Activated naive CD8-positive, alpha-beta T cell treated with anti-CD3 and anti-CD28 coated beads, Interleukin-2, amount 50 U/mL, for 24 hours (primary cell): ENCODE measurements around the gene ZNF746.

Source experiments
- ATAC-seq: fragments of 150-1000 bp; cut with Tn5 transposase; one replicate; pipeline ENCODE4 v1.10.0; 2021
- DNase-seq: peaks from one replicate; pipeline ENCODE4 v3.0.0; 2021
- H3K27ac Mint-ChIP-seq: one replicate; pipeline ENCODE4 v1.8.0; 2021; ENCODE audit warnings: mild to moderate bottlenecking, mixed read lengths
- H3K27me3 Mint-ChIP-seq: one replicate; pipeline ENCODE4 v1.8.0; 2021; ENCODE audit warnings: mixed read lengths
- H3K36me3 Mint-ChIP-seq: one replicate; pipeline ENCODE4 v1.8.0; 2021; ENCODE audit warnings: low read depth, mixed read lengths
- H3K4me1 Mint-ChIP-seq: one replicate; pipeline ENCODE4 v1.8.0; 2021; ENCODE audit warnings: mixed read lengths
- H3K4me3 Mint-ChIP-seq: one replicate; pipeline ENCODE4 v1.8.0; 2021; ENCODE audit warnings: mild to moderate bottlenecking, moderate library complexity, mixed read lengths
- H3K9me3 Mint-ChIP-seq: one replicate; pipeline ENCODE4 v1.8.0; 2021; ENCODE audit warnings: mixed read lengths

ZNF746 gene

DNA sequence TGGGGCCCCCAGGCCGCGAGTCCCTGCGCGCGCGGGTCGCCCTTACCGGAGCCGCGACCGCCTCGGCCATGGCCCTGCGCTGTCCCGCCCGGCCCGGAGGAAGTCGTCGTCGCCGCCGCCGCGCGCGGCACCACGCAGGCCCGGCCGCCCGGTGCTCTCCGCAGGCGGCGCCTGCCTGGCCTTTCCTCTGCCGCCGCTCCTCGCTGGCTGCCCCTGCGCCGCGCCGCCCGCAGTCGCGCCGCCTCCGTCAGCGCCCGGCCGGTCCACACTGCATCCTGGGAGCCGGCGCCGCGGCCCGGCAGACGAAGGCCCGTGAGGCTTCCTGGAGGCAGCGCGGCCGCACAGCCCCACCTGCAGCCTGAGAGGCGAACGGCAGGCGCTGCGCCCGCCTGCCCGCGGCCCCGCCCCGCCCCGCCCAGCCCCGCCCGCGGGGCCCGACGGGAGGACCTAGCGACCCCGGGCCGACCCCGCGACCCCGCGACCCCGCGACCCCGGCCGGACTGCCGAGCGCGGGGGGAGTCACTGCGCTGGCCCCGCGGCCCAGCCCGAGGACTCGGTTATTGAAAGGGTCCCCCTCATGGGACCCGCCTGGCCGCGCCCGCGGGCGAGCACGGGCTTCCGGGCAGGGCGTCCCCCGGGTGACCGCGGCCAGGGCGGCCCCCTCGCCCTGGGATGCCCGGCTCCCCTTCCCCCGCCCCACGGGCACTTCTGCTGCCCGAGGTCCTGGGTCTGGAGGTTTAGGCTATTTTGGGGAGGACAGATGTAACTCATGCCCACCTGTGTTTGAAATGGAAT is at the start of gene ZNF746:
Gene ZNF746, minus strand, starts transcription at position 343 of the 795 bp plus-strand sequence. Its CDS starts 273 bp downstream, at position 70.
- peak; percentile 95 for ATAC-seq
- H3K36me3 Mint-ChIP-seq = peaks cover 8% of the 10 kb centered on the region
- peak within 1 kb of the TSS; percentile 93 for H3K4me3 Mint-ChIP-seq
- H3K4me1 Mint-ChIP-seq = peaks cover 35% of the 10 kb centered on the region
- peak within 1 kb of the TSS; percentile 92 for H3K27ac Mint-ChIP-seq
- peak; percentile 84 for DNase-seq
- no peaks in the 10 kb centered on the region for H3K27me3 Mint-ChIP-seq
- no peaks in the 10 kb centered on the region for H3K9me3 Mint-ChIP-seq

DNA sequence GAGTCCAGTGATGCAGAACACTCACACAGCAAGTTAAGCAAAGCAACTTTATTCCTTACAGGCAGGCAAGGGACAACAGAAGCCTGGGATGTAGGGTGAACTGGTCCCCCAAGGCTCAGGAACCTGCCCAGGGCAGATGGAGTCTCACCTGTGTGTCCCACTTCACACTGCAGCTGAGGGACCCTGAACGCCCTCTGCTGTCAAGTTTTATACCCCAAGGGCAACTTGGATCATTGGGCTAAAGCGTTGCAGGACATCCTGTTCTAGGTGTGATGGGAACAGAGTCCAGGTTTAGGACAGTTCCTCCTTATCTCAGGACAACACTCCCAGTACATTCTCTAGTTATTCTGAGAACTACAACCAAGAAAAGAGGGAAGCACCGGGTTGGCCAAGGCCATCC is 49.5 kb upstream of the ZNF746 start:
- Mint-ChIP-seq H3K27ac (no peak overlapping the region), H3K4me3 (no peak overlapping the region), H3K36me3 (peaks cover 32% of the 10 kb centered on the region), H3K4me1 (peaks cover 5% of the 10 kb centered on the region), H3K9me3 (no peaks in the 10 kb centered on the region), H3K27me3 (no peaks in the 10 kb centered on the region)
- no peak for DNase-seq
- ATAC-seq = no peak

DNA sequence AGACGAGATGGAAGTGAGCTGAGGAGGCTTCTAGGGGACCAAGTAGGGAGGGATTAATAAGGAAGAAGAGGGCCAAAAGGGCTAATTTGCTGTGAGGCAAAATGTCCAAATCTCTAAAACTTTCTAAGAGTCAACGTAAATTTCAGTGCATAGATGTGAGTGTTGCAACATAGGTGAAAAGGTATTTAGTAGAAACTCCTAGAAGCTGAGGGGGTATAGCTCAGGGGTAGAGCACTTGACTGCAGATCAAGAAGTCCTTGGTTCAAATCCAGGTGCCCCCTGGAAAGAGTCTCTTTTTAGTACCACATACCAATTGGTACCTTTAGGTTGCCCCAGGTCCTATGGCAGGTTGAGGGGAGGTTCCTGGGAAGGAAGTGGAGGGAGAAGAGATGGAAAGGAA is 48.7 kb upstream of the ZNF746 start:
- H3K36me3 Mint-ChIP-seq = peaks cover 31% of the 10 kb centered on the region
- peaks cover 5% of the 10 kb centered on the region for H3K4me1 Mint-ChIP-seq
- H3K27me3 Mint-ChIP-seq = no peaks in the 10 kb centered on the region
- DNase-seq (no peak), ATAC-seq (no peak)
- H3K27ac Mint-ChIP-seq = no peak overlapping the region
- no peaks in the 10 kb centered on the region for H3K9me3 Mint-ChIP-seq
- H3K4me3 Mint-ChIP-seq = no peak overlapping the region

DNA sequence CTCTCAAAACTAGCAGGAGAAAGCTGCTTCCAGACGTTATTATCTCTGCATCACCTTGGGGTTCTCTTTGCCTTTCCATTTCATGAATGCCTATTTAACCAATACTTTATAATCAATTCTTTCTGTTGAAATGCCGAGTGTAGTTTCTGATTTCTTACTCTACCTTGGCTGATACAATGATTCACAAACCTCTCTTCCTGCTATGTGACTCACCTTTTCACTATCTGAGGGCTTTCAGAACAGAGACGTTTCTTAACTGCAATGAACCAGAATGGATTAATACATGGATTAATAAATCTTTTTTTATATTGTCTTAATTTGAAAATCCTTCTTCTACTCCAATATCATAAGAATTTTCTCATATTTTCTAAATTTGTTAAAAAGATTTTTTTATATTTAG is 46.4 kb upstream of the ZNF746 start:
- Mint-ChIP-seq H3K27me3 (no peaks in the 10 kb centered on the region), H3K4me3 (no peak overlapping the region), H3K9me3 (peaks cover 4% of the 10 kb centered on the region), H3K36me3 (peaks cover 33% of the 10 kb centered on the region), H3K4me1 (peaks cover 5% of the 10 kb centered on the region), H3K27ac (no peak overlapping the region)
- no peak for ATAC-seq
- no peak for DNase-seq

- H3K9me3 Mint-ChIP-seq = peaks cover 25% of the 10 kb centered on the region
- H3K4me1 Mint-ChIP-seq = peaks cover 6% of the 10 kb centered on the region
- no peak overlapping the region for H3K27ac Mint-ChIP-seq
- peaks cover 21% of the 10 kb centered on the region for H3K36me3 Mint-ChIP-seq
- ATAC-seq = no peak
- DNase-seq = no peak
- no peak overlapping the region for H3K4me3 Mint-ChIP-seq
- H3K27me3 Mint-ChIP-seq = peaks cover 2% of the 10 kb centered on the region
Observed at GRCh38 chr7:149532654-149533053, 35.0 kb upstream of the ZNF746 start.

DNA sequence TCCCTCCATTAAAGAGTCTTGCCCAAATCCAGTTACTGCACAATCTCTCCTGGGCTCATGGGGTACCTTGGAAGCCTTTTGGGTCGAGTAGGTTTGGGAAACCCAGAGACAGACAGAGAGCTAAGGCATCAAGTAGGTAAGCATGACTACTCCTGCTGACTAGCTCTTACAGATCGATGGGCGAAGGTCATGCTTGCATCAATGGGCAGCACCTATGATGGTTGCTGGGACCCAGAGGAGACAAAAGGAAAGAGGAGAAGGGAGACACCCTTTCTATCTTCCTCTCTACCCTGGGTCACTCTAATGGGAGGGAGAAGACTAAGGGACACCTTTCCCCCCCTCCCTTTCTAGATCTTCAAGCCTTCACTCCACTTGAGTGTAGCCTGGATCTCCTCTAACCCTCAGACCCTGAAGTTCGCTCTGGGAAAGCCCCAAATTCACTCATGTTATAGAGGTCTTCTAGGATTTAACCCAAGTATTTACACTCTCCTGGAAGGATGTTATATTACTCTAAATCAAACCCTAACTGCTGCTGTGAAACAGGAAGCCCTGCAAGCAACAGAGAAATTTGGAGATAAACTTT is 31.6 kb upstream of the ZNF746 start:
- DNase-seq = no peak
- peaks cover 31% of the 10 kb centered on the region for H3K9me3 Mint-ChIP-seq
- no peaks in the 10 kb centered on the region for H3K4me1 Mint-ChIP-seq
- no peak overlapping the region for H3K27ac Mint-ChIP-seq
- H3K4me3 Mint-ChIP-seq = no peak overlapping the region
- ATAC-seq = no peak
- H3K36me3 Mint-ChIP-seq = peaks cover 21% of the 10 kb centered on the region
- H3K27me3 Mint-ChIP-seq = peaks cover 3% of the 10 kb centered on the region

DNA sequence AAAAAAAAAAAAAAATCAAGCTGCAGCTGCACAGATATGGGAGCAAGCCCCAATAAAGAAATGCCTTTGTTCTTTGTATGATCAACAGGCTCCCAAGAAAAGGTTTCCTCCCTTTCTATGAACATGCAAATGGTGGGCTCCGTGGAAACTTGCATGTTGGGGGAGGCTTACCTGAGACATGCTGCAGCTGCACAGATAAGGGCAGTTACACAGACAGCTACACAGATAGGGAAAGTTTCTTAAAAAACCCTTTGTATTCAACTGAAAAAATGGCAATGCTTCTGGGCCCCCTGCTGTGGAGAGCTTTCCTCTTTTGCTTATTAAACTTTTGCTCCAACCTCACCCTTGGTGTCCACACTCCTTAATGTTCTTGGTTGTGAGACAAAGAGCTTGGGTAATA is 29.8 kb upstream of the ZNF746 start:
- H3K9me3 Mint-ChIP-seq = peaks cover 31% of the 10 kb centered on the region
- H3K27me3 Mint-ChIP-seq = peaks cover 3% of the 10 kb centered on the region
- no peak overlapping the region for H3K27ac Mint-ChIP-seq
- H3K36me3 Mint-ChIP-seq = peaks cover 21% of the 10 kb centered on the region
- no peaks in the 10 kb centered on the region for H3K4me1 Mint-ChIP-seq
- no peak for DNase-seq
- H3K4me3 Mint-ChIP-seq = no peak overlapping the region
- ATAC-seq = no peak

DNA sequence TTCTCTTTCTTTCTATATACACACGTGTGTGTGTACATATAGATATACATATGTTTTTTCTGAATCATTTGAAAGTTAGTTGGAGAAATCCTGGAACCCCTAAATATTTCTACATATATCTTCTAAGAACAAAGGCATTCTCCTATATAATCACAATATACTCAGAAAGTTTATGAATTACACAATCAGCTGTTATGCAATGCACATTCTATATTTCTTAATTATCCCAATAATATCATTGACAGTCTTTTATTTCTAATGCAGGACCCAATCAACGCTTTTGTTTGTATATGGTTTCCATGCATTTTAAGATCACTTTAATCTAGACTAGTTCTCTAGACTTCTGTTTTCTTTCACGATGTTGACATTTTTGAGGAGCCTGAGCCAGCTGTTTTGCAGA is 27.7 kb upstream of the ZNF746 start:
- H3K27ac Mint-ChIP-seq = no peak overlapping the region
- peaks cover 3% of the 10 kb centered on the region for H3K27me3 Mint-ChIP-seq
- peaks cover 18% of the 10 kb centered on the region for H3K36me3 Mint-ChIP-seq
- peaks cover 31% of the 10 kb centered on the region for H3K9me3 Mint-ChIP-seq
- H3K4me3 Mint-ChIP-seq = no peak overlapping the region
- no peaks in the 10 kb centered on the region for H3K4me1 Mint-ChIP-seq
- ATAC-seq (no peak), DNase-seq (no peak)

DNA sequence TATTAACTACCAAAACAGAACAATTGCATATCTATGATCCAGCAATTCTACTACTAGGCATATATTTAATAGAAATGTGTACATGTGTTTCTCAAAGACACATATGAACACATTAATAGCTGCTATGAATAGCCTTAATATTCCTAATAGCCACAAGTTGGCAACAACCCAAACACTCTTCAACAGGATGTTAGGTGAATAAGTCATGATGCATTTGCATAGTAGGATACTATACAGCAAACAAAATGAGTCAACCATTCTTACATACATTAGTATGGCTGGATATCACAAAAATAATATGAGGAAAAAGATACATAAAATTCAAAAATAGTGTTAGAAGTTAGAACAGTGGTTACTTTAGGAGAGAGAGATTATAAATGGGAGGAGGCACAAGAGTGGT is 26.8 kb upstream of the ZNF746 start:
- DNase-seq (no peak), ATAC-seq (no peak)
- H3K4me1 Mint-ChIP-seq = no peaks in the 10 kb centered on the region
- H3K27ac Mint-ChIP-seq = no peak overlapping the region
- peaks cover 24% of the 10 kb centered on the region for H3K9me3 Mint-ChIP-seq
- H3K36me3 Mint-ChIP-seq = peaks cover 12% of the 10 kb centered on the region
- peaks cover 9% of the 10 kb centered on the region for H3K27me3 Mint-ChIP-seq
- H3K4me3 Mint-ChIP-seq = no peak overlapping the region

- Mint-ChIP-seq H3K27me3 (peaks cover 6% of the 10 kb centered on the region), H3K36me3 (peaks cover 7% of the 10 kb centered on the region), H3K27ac (no peak overlapping the region), H3K9me3 (peaks cover 44% of the 10 kb centered on the region), H3K4me3 (no peak overlapping the region), H3K4me1 (no peaks in the 10 kb centered on the region)
- ATAC-seq = no peak
- DNase-seq = no peak
Observed at GRCh38 chr7:149510248-149510647, 12.6 kb upstream of the ZNF746 start.

DNA sequence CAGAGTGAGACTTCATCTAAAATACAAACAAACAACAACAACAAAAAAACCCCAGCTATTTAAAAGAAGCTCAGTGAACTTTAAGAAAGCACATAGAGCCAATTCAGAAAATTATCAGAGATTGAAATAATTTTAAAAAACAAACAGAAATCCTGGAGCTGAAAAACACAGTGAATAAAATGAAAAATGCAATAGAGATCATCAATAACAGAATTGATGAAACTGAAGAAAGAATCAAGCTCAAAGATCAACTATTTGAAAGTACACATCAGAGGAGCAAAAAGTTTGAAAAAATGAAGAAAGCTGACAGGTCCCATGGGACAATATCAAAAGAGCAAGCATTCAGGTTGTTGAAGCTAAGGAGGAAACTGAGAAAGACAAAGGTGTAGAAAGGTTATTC is 12.2 kb upstream of the ZNF746 start:
- ATAC-seq (no peak), DNase-seq (no peak)
- H3K27ac Mint-ChIP-seq = no peak overlapping the region
- H3K36me3 Mint-ChIP-seq = peaks cover 11% of the 10 kb centered on the region
- H3K9me3 Mint-ChIP-seq = peaks cover 45% of the 10 kb centered on the region
- H3K27me3 Mint-ChIP-seq = peaks cover 8% of the 10 kb centered on the region
- no peaks in the 10 kb centered on the region for H3K4me1 Mint-ChIP-seq
- H3K4me3 Mint-ChIP-seq = no peak overlapping the region

GRCh38 chr7:149505551-149505950 is 7.9 kb upstream of the ZNF746 start:
- Mint-ChIP-seq H3K36me3 (peaks cover 9% of the 10 kb centered on the region), H3K9me3 (peaks cover 33% of the 10 kb centered on the region), H3K27ac (no peak overlapping the region), H3K4me3 (no peak overlapping the region), H3K4me1 (no peaks in the 10 kb centered on the region), H3K27me3 (peaks cover 8% of the 10 kb centered on the region)
- DNase-seq (no peak), ATAC-seq (no peak)

- Mint-ChIP-seq H3K4me3 (no peak overlapping the region), H3K9me3 (peaks cover 14% of the 10 kb centered on the region), H3K27me3 (peaks cover 8% of the 10 kb centered on the region), H3K27ac (no peak overlapping the region), H3K4me1 (peaks cover 9% of the 10 kb centered on the region), H3K36me3 (peaks cover 4% of the 10 kb centered on the region)
- ATAC-seq (no peak), DNase-seq (no peak)
Observed at GRCh38 chr7:149501651-149502050, 4.0 kb upstream of the ZNF746 start.

DNA sequence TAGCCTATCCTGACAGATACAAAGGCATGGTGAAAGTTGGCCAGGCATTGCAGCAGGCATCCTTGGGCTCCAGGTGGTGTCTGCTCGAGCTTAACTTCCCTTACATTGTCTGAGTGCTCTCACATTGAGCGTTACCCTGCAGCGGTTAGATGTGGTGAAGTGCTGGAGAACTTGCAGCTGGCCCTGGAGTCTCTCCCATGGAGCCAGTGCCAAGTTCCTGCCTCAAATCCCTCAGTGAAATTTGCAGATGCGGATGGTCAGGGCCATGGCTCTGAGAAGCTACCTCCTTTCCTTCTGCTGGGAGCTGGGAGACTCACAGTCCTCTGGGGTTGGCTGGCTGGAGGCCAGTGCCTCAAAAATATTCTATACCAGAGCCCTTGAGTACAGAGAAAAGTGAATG is 3.3 kb upstream of the ZNF746 start:
- no peak for DNase-seq
- H3K27me3 Mint-ChIP-seq = peaks cover 8% of the 10 kb centered on the region
- H3K36me3 Mint-ChIP-seq = peaks cover 4% of the 10 kb centered on the region
- no peak for ATAC-seq
- peaks cover 11% of the 10 kb centered on the region for H3K9me3 Mint-ChIP-seq
- no peak overlapping the region for H3K27ac Mint-ChIP-seq
- H3K4me1 Mint-ChIP-seq = peaks cover 16% of the 10 kb centered on the region
- H3K4me3 Mint-ChIP-seq = no peak overlapping the region

- Mint-ChIP-seq H3K27me3 (peaks cover 4% of the 10 kb centered on the region), H3K36me3 (peaks cover 4% of the 10 kb centered on the region), H3K9me3 (peaks cover 4% of the 10 kb centered on the region), H3K4me1 (peaks cover 23% of the 10 kb centered on the region), H3K27ac (no peak overlapping the region), H3K4me3 (no peak overlapping the region)
- DNase-seq = no peak
- no peak for ATAC-seq
Observed at GRCh38 chr7:149500201-149500600, 2.6 kb upstream of the ZNF746 start.
